ENCODE measurements around the gene PADI3. TPM values are rescaled to one million over a fixed set of nuclear protein-coding genes. Genes with fewer than 3 reads are reported as not detected.

The PADI3 gene
- total and polyA plus RNA-seq, 2 of the 8 experiments (the other 6 are each of a cell fraction or from before 2014, with no cell fraction given), result 0.37 to 0.94 TPM

GRCh38 chr1:17307946-17308345 lies 59.0 kb downstream of the PADI3 start, which contains the start of gene PADI4:
Gene PADI4 (plus strand): TSS chr1:17308197. CDS start chr1:17308223, 26 bp downstream.
- 0 out of 2 replicates have a peak within 1 kb of the TSS, but pooled peaks have one; percentile 35 for H4K8ac ChIP-seq (ENCODE audit: extremely low read depth, insufficient read depth, low read length)
- H3K79me1 ChIP-seq (ENCODE audit: low read depth, low read length), result no peaks in the 10 kb centered on the region
- no peak within 1 kb of the TSS for H3K23ac ChIP-seq (ENCODE audit: insufficient read length)
- peak within 1 kb of the TSS; percentile 12; the same call in 1 of the 2 replicates for H2AFZ ChIP-seq (ENCODE audit: low read length)
- FAIRE-seq, result no peak
- peak within 1 kb of the TSS; percentile 45 for H4K91ac ChIP-seq (replicated peaks; ENCODE audit: insufficient read length, low read length)
- WGBS, 2 experiments (ENCODE audit: extremely low coverage in 1 of 2, insufficient coverage in 1 of 2, insufficient read length in 1 of 2, insufficient replicate concordance in 2 of 2, low coverage in 1 of 2, low lambda C conversion rate in 2 of 2, missing lambda C conversion rate in 1 of 2), result 79% methylated on average over 8 of the region's 8 CpGs; no CpG with 5 or more reads in 1 of the 2 experiments
- TF ChIP-seq POLR2A (IDR thresholded peaks at IDR 0.05; ENCODE audit: control extremely low read depth in 1 of 2, low read depth in 2 of 2, low read length in 2 of 2) (no peak), BACH1 (IDR thresholded peaks at IDR 0.05; ENCODE audit: low read length) (0 out of 2 replicates have a peak, but pooled peaks have one; percentile 26)
- H4K20me1 ChIP-seq (replicated peaks in 1 of 2; ENCODE audit: control insufficient read depth in 1 of 2, insufficient read depth in 2 of 2, low read length in 2 of 2), result no peaks in the 10 kb centered on the region
- no peak within 1 kb of the TSS for H4K5ac ChIP-seq (ENCODE audit: insufficient read length, low read depth, low read length)
- H3K18ac ChIP-seq (ENCODE audit: extremely low read depth, low read length), result no peak within 1 kb of the TSS
- peak within 1 kb of the TSS; percentile 70; the same call in 1 of the 2 replicates for H2BK12ac ChIP-seq (ENCODE audit: low read depth, low read length)
- H2BK120ac ChIP-seq (replicated peaks; ENCODE audit: low read depth, low read length), result peak within 1 kb of the TSS; percentile 25
- no peak within 1 kb of the TSS; a peak in 1 of 8 replicates for H3K4me3 ChIP-seq (ENCODE audit: extremely low read depth in 1 of 4, insufficient read depth in 2 of 4, low read depth in 3 of 4, low read length in 4 of 4)
- peak within 1 kb of the TSS; percentile 84 for H2BK15ac ChIP-seq (ENCODE audit: low read length)
- no peaks in the 10 kb centered on the region for H3K79me2 ChIP-seq (ENCODE audit: control insufficient read depth in 1 of 2, insufficient read depth in 2 of 2, low read length in 2 of 2)
- DNase-seq (ENCODE audit: low read depth in 1 of 2, low spot score in 2 of 2), result no peak
- H3K27ac ChIP-seq (ENCODE audit: low read depth, low read length), result no peak within 1 kb of the TSS
- H2BK20ac ChIP-seq (ENCODE audit: low read length), result peak within 1 kb of the TSS; percentile 82; the same call in 1 of the 2 replicates
- no peaks in the 10 kb centered on the region for H3K27me3 ChIP-seq (replicated peaks in 1 of 4; ENCODE audit: control insufficient read depth in 3 of 4, extremely low read depth in 1 of 4, insufficient read depth in 3 of 4, low read length in 3 of 4)
- H3K36me3 ChIP-seq (ENCODE audit: control insufficient read depth in 2 of 4, insufficient read depth in 4 of 4, low read length in 3 of 4), result no peaks in the 10 kb centered on the region
- no peak within 1 kb of the TSS for H3K9ac ChIP-seq (replicated peaks in 1 of 4; ENCODE audit: extremely low read depth in 1 of 4, low read depth in 3 of 4, low read length in 3 of 4)
- peaks cover 5 to 16% (median 11%) of the 10 kb centered on the region in 4 experiments for H3K4me1 ChIP-seq (replicated peaks in 1 of 4; ENCODE audit: control insufficient read depth in 3 of 4, insufficient read depth in 4 of 4, low read length in 3 of 4)
- no peak within 1 kb of the TSS for H3K4me2 ChIP-seq (ENCODE audit: insufficient read depth in 1 of 2, low read depth in 2 of 2, low read length in 2 of 2)
- no peak within 1 kb of the TSS for H2AK5ac ChIP-seq (ENCODE audit: low read depth, low read length)
- no peak within 1 kb of the TSS for H3K4ac ChIP-seq (replicated peaks; ENCODE audit: insufficient read length, low read depth, low read length)
- no peaks in the 10 kb centered on the region for H3K9me3 ChIP-seq (ENCODE audit: insufficient read depth in 2 of 2, low read depth in 1 of 2, low read length in 1 of 2)
- H3K56ac ChIP-seq (replicated peaks; ENCODE audit: insufficient read length, low read depth, low read length), result no peak within 1 kb of the TSS
- no peaks in the 10 kb centered on the region for H3K23me2 ChIP-seq (ENCODE audit: low read depth, low read length)
- CTCF ChIA-PET (ENCODE audit: partially characterized antibody), result interaction anchor here (0.8 to 2.6 kb wide), 5 partner anchors 10 to 182 kb away, joined by 3 to 16 read pairs (median 4); no protein-coding TSS in a partner anchor
- peak within 1 kb of the TSS; percentile 45; the same call in 1 of the 2 replicates for H2BK5ac ChIP-seq (ENCODE audit: low read depth, low read length)
- POLR2A ChIA-PET (ENCODE audit: partially characterized antibody), result no interaction called here
- H3K14ac ChIP-seq (ENCODE audit: insufficient read length), result no peak within 1 kb of the TSS

Measured in H1 (cell line).